Osteoblast (primary cell): ENCODE results near the gene RACGAP1. TPM values are rescaled to one million over a fixed set of nuclear protein-coding genes. Genes with fewer than 3 reads are reported as not detected.

Experiments
- DNase-seq: peaks from one replicate; pipeline ENCODE4 v3.0.0; 2011; ENCODE audit warnings: low spot score, mixed read lengths; ENCODE audit not compliant: insufficient read length; ENCODE audit errors: missing footprints
- H2AFZ ChIP-seq: 2 replicates; pipeline ENCODE4 v1.6.0; 2011; ENCODE audit warnings: mild to moderate bottlenecking, low read length
- H3K27ac ChIP-seq: 2 replicates; pipeline ENCODE4 v1.5.1; 2011; ENCODE audit warnings: mild to moderate bottlenecking, low read depth, low read length, moderate library complexity
- H3K27me3 ChIP-seq: 2 replicates; pipeline ENCODE4 v1.6.0; 2012; ENCODE audit warnings: mild to moderate bottlenecking, control low read depth, inconsistent platforms, low read length, moderate library complexity; ENCODE audit not compliant: insufficient read depth
- H3K36me3 ChIP-seq: 2 replicates; pipeline ENCODE4 v1.5.1; 2011; ENCODE audit warnings: mild to moderate bottlenecking, low read length, control low read depth, moderate library complexity; ENCODE audit not compliant: insufficient read depth
- H3K4me1 ChIP-seq: 2 replicates; pipeline ENCODE4 v1.5.1; 2011; ENCODE audit warnings: mild to moderate bottlenecking, low read length, control low read depth, moderate library complexity; ENCODE audit not compliant: insufficient read depth
- H3K4me2 ChIP-seq: 2 replicates; pipeline ENCODE4 v1.6.0; 2011; ENCODE audit warnings: mild to moderate bottlenecking, low read length; ENCODE audit not compliant: insufficient read depth
- H3K4me3 ChIP-seq: fragments of 200-600 bp; sonication (generic); 3 replicates; pipeline ENCODE4 v1.5.1; 2012; ENCODE audit warnings: mild to moderate bottlenecking, low read length, inconsistent platforms; ENCODE audit not compliant: insufficient read depth
- H3K79me2 ChIP-seq: 2 replicates; pipeline ENCODE4 v1.6.0; 2012; ENCODE audit warnings: mild to moderate bottlenecking, low read length, control low read depth, inconsistent platforms; ENCODE audit not compliant: insufficient read depth
- H3K9me3 ChIP-seq: 2 replicates; pipeline ENCODE4 v1.5.1; 2011; ENCODE audit warnings: low read depth, low read length, control low read depth
- H4K20me1 ChIP-seq: 2 replicates; pipeline ENCODE4 v1.6.0; 2012; ENCODE audit warnings: mild to moderate bottlenecking, low read length, control low read depth; ENCODE audit not compliant: insufficient read depth
- CTCF ChIP-seq: IDR thresholded peaks from 2 replicates; pipeline ENCODE4 v1.5.1; 2011; ENCODE audit warnings: mild to moderate bottlenecking, low read depth, low read length, moderate library complexity; ENCODE audit errors: extremely low read depth
- total RNA-seq: library from RNA; depleted of rRNA; stranded (reverse); fragments of >200 nt; gene quantifications from 2 replicates; pipeline ENCODE4 v1.2.3, GENCODE V29; 2012

Gene RACGAP1
- total RNA-seq, 1 donor = 12.7 TPM

GRCh38 chr12:49939307-49939706 lies 86.0 kb downstream of the RACGAP1 start:
- no peaks in the 10 kb centered on the region for H4K20me1 ChIP-seq
- no peaks in the 10 kb centered on the region for H3K79me2 ChIP-seq
- no peaks in the 10 kb centered on the region for H3K9me3 ChIP-seq
- H2AFZ ChIP-seq = no peak overlapping the region
- DNase-seq = no peak
- no peaks in the 10 kb centered on the region for H3K27me3 ChIP-seq
- H3K36me3 ChIP-seq = no peaks in the 10 kb centered on the region
- no peaks in the 10 kb centered on the region for H3K4me1 ChIP-seq
- no peak overlapping the region for H3K4me2 ChIP-seq
- H3K27ac ChIP-seq = no peak overlapping the region
- H3K4me3 ChIP-seq = no peak overlapping the region
- TF ChIP-seq CTCF = no peak

Other genes with a start within 250 kb of the RACGAP1 start
- 34.8 and 40.5 TPM in 2 replicates for gene NCKAP5L, start 197.1 kb downstream of the RACGAP1 start, total RNA-seq
- 4.7 and 5.4 TPM in 2 replicates for gene BCDIN3D, start 182.4 kb downstream of the RACGAP1 start, total RNA-seq
- 0.88 and 1.4 TPM in 2 replicates for gene FAIM2, start 121.6 kb downstream of the RACGAP1 start, total RNA-seq
- gene AQP2, start 74.8 kb downstream of the RACGAP1 start, total RNA-seq = not detected in 2 replicates
- gene AQP5, start 63.6 kb downstream of the RACGAP1 start, total RNA-seq = not detected in 2 replicates
- gene AQP6, start 52.5 kb downstream of the RACGAP1 start, total RNA-seq = not detected in 2 replicates
- gene ASIC1, start 32.1 kb upstream of the RACGAP1 start, total RNA-seq = 0.72 and 0.88 TPM in 2 replicates
- gene SMARCD1, start 59.8 kb upstream of the RACGAP1 start, total RNA-seq = 50.3 and 53.0 TPM in 2 replicates
- under 0.01 TPM in 1 of 2 replicates, not detected in the other for gene GPD1, start 78.5 kb upstream of the RACGAP1 start, total RNA-seq
- 29.0 and 29.8 TPM in 2 replicates for gene COX14, start 86.7 kb upstream of the RACGAP1 start, total RNA-seq
- 30.9 and 33.7 TPM in 2 replicates for gene CERS5, start 141.9 kb upstream of the RACGAP1 start, total RNA-seq